ENCODE measurements around the gene HS6ST3.

Gene HS6ST3

DNA sequence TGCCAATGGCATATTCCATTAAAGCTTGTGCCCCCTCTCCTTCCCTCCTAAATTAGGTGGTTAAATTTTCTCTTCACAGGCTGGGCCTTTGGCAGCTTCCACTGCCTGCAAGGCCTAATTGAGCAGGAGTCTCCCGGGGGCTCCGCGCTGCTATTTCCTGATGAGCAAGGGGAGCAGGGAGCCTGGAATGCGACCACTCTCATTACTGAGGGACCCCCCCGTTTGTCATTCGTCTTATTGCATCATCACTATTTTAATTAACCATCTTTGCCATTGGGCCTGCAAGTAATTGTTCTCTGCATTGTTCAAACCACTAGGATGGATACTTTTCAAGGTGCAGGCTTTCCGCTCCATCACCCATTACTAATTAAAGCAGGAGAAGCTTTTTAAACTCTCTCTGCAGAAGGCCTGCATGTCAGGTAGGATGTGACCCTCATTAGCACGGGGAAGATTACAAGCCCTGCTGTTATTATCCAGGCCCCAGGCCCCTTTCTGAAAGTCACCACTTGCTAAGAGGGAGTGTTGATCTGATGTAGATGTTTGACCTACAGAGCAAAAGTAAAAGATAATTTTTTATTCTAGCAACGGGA lies 762.0 kb downstream of the HS6ST3 start:
- Mint-ChIP-seq H3K36me3 (ENCODE audit: low read depth) (no peaks in the 10 kb centered on the region), H3K4me1 (ENCODE audit: low read depth) (no peaks in the 10 kb centered on the region), H3K27ac (no peak overlapping the region), H3K27me3 (ENCODE audit: low read depth) (no peaks in the 10 kb centered on the region), H3K4me3 (no peak overlapping the region), H3K9me3 (no peaks in the 10 kb centered on the region)

DNA sequence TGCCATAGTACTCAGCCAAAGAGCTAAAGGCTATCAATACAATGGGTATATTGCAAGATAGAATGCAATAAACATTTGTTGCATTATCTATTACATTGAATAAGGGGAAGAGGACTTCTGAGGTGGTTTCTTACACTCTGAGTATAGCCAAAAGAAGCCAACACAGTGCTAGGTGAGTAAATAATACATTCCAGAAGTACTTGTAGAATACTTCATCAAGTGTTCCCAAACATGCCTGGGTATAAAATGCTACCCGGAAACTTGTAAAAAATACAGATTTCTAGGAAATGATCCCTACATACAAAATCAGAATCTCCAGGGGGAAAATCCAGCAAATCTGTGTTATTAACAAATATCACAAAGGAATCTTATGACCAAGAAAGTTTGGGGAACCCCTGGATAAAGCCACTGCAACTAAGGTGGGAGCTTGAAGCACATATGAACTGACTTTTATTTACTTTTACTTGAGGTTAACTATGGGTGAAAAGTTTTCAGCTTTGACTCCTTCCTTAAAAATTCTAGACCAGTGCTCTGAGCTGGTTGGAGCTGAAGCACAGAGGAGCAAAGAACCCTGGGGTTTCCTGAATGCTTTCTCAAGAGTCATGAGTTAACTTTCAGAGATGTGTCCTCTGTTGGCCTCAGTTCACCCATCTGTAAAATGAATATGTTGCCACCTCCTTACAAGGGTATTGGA lies 768.4 kb downstream of the HS6ST3 start:
- no peak overlapping the region for H3K4me3 Mint-ChIP-seq
- no peaks in the 10 kb centered on the region for H3K4me1 Mint-ChIP-seq (ENCODE audit: low read depth)
- H3K27ac Mint-ChIP-seq = no peak overlapping the region
- H3K36me3 Mint-ChIP-seq (ENCODE audit: low read depth) = no peaks in the 10 kb centered on the region
- no peaks in the 10 kb centered on the region for H3K27me3 Mint-ChIP-seq (ENCODE audit: low read depth)
- no peaks in the 10 kb centered on the region for H3K9me3 Mint-ChIP-seq

DNA sequence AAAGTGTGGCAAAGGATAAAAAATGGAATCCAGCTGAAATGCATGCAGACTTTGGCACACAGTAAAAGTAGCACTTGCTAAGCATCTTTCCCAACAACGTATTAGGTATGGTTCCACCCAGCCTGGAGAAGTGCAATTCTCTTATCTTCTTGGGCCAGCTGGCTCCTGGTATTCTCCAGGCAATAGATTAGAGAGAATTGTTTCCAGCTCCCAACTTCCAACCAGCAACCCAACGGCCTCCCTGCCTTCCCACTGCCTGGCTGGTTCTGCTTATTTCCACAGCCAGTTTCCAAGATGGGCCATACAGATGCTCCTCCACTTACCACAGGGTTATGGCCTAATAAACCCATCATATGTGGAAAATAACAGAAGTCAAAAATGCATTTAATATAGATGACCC lies 771.0 kb downstream of the HS6ST3 start:
- H3K27ac Mint-ChIP-seq = no peak overlapping the region
- H3K4me3 Mint-ChIP-seq = no peak overlapping the region
- no peaks in the 10 kb centered on the region for H3K9me3 Mint-ChIP-seq
- H3K36me3 Mint-ChIP-seq (ENCODE audit: low read depth) = no peaks in the 10 kb centered on the region
- no peaks in the 10 kb centered on the region for H3K4me1 Mint-ChIP-seq (ENCODE audit: low read depth)
- H3K27me3 Mint-ChIP-seq (ENCODE audit: low read depth) = no peaks in the 10 kb centered on the region

GRCh38 chr13:96862093-96862492 lies 772.2 kb downstream of the HS6ST3 start:
- Mint-ChIP-seq H3K4me1 (ENCODE audit: low read depth) (no peaks in the 10 kb centered on the region), H3K36me3 (ENCODE audit: low read depth) (no peaks in the 10 kb centered on the region), H3K27me3 (ENCODE audit: low read depth) (no peaks in the 10 kb centered on the region), H3K9me3 (no peaks in the 10 kb centered on the region), H3K27ac (no peak overlapping the region), H3K4me3 (no peak overlapping the region)

- Mint-ChIP-seq H3K27me3 (ENCODE audit: low read depth) (no peaks in the 10 kb centered on the region), H3K4me3 (no peak overlapping the region), H3K36me3 (ENCODE audit: low read depth) (no peaks in the 10 kb centered on the region), H3K27ac (no peak overlapping the region), H3K9me3 (no peaks in the 10 kb centered on the region), H3K4me1 (ENCODE audit: low read depth) (no peaks in the 10 kb centered on the region)
Observed at GRCh38 chr13:96862999-96863398, 773.1 kb downstream of the HS6ST3 start.

DNA sequence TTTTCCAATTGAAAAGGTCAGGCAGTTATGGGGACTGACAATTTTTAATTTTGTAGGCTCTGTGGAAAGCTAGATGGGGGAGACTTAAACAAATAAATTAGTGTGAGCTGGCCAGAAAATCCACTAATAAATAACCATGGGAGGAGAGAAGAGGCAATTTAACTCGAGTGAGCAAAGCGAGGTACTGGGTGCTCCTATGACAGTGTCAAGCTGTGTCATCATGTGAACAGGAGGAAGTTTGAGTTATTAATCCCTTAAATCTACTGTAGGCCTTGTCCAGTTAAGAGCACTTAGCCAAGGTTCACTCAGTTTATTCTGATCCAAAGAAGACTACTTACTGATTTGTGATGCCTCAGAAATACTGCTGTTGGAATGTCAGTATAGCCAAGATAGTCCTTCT lies 781.6 kb downstream of the HS6ST3 start:
- Mint-ChIP-seq H3K4me3 (no peak overlapping the region), H3K27ac (no peak overlapping the region), H3K4me1 (ENCODE audit: low read depth) (no peaks in the 10 kb centered on the region), H3K9me3 (no peaks in the 10 kb centered on the region), H3K27me3 (ENCODE audit: low read depth) (no peaks in the 10 kb centered on the region), H3K36me3 (ENCODE audit: low read depth) (no peaks in the 10 kb centered on the region)

DNA sequence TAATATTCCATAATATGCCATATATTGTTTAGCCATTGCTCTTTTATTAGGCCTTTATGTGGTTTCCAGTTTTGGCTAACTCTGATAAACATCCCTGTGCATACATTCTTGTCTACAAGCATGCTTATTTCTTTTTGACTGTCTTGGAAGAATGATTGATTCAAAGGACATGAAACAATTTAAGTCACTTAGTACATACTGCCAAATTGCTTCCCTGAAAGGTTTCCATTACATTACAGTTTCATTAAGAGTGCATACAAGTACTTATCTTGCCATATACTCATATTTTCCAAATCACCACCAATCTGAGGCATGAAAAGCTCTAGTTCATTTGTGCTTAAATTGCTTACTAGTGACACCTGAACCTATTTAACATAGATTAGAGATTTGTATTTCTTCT lies 790.5 kb downstream of the HS6ST3 start:
- Mint-ChIP-seq H3K4me1 (ENCODE audit: low read depth) (no peaks in the 10 kb centered on the region), H3K9me3 (peaks cover 6% of the 10 kb centered on the region), H3K27ac (no peak overlapping the region), H3K27me3 (ENCODE audit: low read depth) (no peaks in the 10 kb centered on the region), H3K4me3 (no peak overlapping the region), H3K36me3 (ENCODE audit: low read depth) (no peaks in the 10 kb centered on the region)
